Tibial nerve (tissue), 4 donors: ENCODE results near the gene ERG.

Source experiments
- EP300 ChIP-seq, 2 donors: sonication (generic); formaldehyde crosslinking; IDR thresholded peaks; one replicate each; pipeline ENCODE4 v1.6.1; 2017; ENCODE audit warnings: antibody characterized with exemption in 2 of 2, mild to moderate bottlenecking in 1 of 2
- POLR2A ChIP-seq, 2 donors: fragments of 450-650 bp; IDR thresholded peaks; one replicate each; pipeline ENCODE4 v1.6.1; 2017; ENCODE audit warnings: antibody characterized with exemption in 2 of 2, mild to moderate bottlenecking in 2 of 2, moderate library complexity in 2 of 2
- TF ChIP-seq, protein P1 (sequence below), 5 experiments: fragments of 200-600 bp in 3 of 5; fragments of 450-650 bp in 2 of 5; sonication (generic) in 3 of 5; IDR thresholded peaks; one replicate each; pipeline ENCODE4 v1.5.1; 2016 to 2019; ENCODE audit warnings: antibody characterized with exemption in 5 of 5, mild to moderate bottlenecking in 3 of 5, moderate library complexity in 2 of 5

DNA sequence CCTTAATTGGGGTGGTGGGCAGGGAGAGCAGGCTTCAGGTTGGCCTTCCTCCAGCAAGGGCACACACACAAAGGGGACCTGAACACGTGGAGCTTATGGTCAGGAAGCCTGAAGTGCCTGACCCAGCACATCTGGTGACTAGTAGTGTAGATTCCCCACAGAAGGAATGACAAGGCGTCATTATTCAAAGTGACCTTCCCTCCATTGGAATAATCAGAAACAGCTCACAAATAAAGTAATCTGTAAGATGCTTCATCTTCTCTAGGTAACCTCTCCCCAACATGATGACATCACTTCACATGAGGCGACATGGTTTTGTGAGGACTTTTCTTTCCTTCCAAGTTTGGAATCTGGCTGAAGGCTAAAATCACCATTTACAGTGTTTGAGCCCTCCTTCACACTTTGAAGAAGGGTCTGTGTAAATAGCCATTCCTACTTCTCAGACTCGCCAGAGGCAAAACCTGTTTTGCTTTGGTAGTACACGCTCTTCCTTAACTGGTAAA, 32.8 kb upstream of the ERG start:
- TF ChIP-seq, protein P1, sequence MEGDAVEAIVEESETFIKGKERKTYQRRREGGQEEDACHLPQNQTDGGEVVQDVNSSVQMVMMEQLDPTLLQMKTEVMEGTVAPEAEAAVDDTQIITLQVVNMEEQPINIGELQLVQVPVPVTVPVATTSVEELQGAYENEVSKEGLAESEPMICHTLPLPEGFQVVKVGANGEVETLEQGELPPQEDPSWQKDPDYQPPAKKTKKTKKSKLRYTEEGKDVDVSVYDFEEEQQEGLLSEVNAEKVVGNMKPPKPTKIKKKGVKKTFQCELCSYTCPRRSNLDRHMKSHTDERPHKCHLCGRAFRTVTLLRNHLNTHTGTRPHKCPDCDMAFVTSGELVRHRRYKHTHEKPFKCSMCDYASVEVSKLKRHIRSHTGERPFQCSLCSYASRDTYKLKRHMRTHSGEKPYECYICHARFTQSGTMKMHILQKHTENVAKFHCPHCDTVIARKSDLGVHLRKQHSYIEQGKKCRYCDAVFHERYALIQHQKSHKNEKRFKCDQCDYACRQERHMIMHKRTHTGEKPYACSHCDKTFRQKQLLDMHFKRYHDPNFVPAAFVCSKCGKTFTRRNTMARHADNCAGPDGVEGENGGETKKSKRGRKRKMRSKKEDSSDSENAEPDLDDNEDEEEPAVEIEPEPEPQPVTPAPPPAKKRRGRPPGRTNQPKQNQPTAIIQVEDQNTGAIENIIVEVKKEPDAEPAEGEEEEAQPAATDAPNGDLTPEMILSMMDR (IDR thresholded peaks at IDR 0.05), result no peak
- TF ChIP-seq POLR2A (IDR thresholded peaks at IDR 0.05), result no peak
- no peak for TF ChIP-seq EP300 (IDR thresholded peaks at IDR 0.05)
